NT2/D1 (cell line): Measurements from ENCODE around the gene SPATA21.
"Not testable (repeated sequence)": the region's sequence is repeated elsewhere in the genome, so short reads cannot be mapped to it uniquely, and the experiment has no call there.

Experiments
- SUZ12 ChIP-seq: IDR thresholded peaks from 2 replicates; pipeline ENCODE4 v1.6.1; 2011; ENCODE audit not compliant: insufficient read length, insufficient read depth; ENCODE audit errors: extremely low read depth
- YY1 ChIP-seq: IDR thresholded peaks from 2 replicates; pipeline ENCODE4 v1.6.1; 2011; ENCODE audit not compliant: insufficient read length, insufficient read depth

DNA sequence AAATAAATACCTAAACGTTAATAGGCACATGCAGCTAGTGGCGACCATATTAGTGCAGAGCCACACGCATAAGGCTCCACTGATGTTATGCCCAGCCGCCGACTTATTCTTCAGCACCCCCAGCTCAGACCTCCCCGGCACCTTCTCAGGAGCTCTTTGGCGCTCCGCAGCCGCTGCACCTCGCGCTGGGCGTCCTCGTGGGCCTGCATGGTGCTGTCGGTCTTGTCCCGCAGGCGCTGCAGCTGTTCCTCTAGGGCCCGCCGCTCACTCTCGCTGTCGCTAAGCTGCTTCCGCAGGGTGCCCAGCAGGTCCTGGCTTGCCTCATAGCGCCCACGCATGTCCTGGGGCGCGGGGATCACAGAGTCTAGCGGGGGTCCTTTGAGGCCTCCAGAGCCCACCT is 45.9 kb upstream of the SPATA21 start:
- not testable (repeated sequence) for TF ChIP-seq YY1, SUZ12
